Skeletal muscle tissue (tissue), 4 donors: ENCODE data around the gene ZNF649. TPM values are rescaled to one million over a fixed set of nuclear protein-coding genes. Genes with fewer than 3 reads are reported as not detected.

Source experiments
- H3K27ac ChIP-seq: one replicate; pipeline ENCODE4 v1.7.0; 2013; ENCODE audit warnings: mild to moderate bottlenecking, low read depth, low read length, inconsistent platforms
- H3K27me3 ChIP-seq, 3 donors: one replicate each; pipeline ENCODE4 v1.7.0; 2013; ENCODE audit warnings: low read length in 3 of 3; ENCODE audit not compliant: control insufficient read depth in 3 of 3, insufficient read depth in 3 of 3
- H3K36me3 ChIP-seq, 3 donors: one replicate each; pipeline ENCODE4 v1.7.0; 2013; ENCODE audit warnings: low read length in 3 of 3; ENCODE audit not compliant: control insufficient read depth in 3 of 3, insufficient read depth in 3 of 3
- H3K4me1 ChIP-seq, 3 donors: one replicate each; pipeline ENCODE4 v1.7.0; 2013; ENCODE audit warnings: low read length in 3 of 3, mild to moderate bottlenecking in 3 of 3; ENCODE audit not compliant: control insufficient read depth in 3 of 3, insufficient read depth in 3 of 3
- H3K4me3 ChIP-seq, 3 donors: one replicate each; pipeline ENCODE4 v1.7.0; 2013; ENCODE audit warnings: low read length in 3 of 3
- H3K9ac ChIP-seq, 3 donors: one replicate each; pipeline ENCODE4 v1.7.0; 2013; ENCODE audit warnings: low read length in 3 of 3, mild to moderate bottlenecking in 3 of 3, moderate library complexity in 2 of 3, low read depth in 1 of 3
- H3K9me3 ChIP-seq, 3 donors: one replicate each; pipeline ENCODE4 v1.7.0; 2013; ENCODE audit warnings: low read length in 3 of 3; ENCODE audit not compliant: control insufficient read depth in 3 of 3
- total RNA-seq: library from RNA; depleted of rRNA; stranded (reverse); fragments of >200 nt; gene quantifications from one replicate; pipeline ENCODE4 v1.2.3, GENCODE V29; 2014
- donor health status: Osteomylitis.

ZNF649 gene
- 15.7 TPM for total RNA-seq

DNA sequence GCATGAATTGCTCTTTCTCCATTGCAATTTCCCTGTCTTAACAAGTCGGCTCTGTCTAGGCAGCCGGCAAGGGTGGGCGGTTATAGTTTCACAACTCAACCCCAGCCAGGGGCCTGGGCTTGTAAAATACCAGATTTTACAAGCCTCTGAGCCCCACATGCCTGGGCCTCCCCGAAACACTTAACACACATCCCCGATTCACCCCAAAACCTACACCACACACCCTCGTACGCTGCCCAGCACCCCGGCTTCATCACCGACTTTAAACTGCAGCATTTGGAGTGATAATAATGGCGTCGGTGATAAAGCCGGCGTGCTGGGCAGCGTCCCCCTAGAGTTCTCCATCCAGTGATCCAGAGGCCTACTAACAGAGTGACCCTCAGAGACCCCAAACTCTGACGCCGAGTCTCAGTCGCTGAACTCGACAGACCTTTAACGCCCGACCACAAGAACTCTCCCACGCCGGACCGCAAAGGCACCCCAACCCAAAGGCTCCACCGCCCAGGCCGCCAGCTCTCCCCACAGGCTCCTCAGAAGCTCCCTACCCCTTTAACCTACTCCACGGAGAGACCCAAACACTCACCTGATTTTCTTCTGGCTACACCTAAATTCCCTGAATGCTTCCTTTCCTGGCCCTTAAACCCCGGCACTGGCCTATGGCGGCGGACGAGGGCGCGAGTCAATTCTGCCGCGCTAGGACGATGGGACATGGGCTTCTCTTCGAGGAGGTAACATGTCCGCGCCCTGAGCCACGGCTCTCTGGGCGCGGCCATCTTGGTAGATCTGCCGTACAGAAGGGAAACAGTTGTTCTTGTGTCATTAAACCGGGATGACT, at the start of gene ZNF649:
Gene ZNF649 (minus strand): TSS at position 687 of the 835 bp plus-strand sequence. CDS start 4,910 bp downstream, outside the sequence.
- Histone ChIP-seq H3K4me3 (peak within 1 kb of the TSS; percentile 92 to 96 (median 94)), H3K27me3 (peaks cover 0 to 3% (median 3%) of the 10 kb centered on the region in 3 donors), H3K4me1 (peaks cover 5 to 6% (median 5%) of the 10 kb centered on the region in 3 donors), H3K36me3 (peaks cover 12 to 18% (median 12%) of the 10 kb centered on the region in 3 donors), H3K9ac (peak within 1 kb of the TSS; percentile 95 to 96 (median 96)), H3K27ac (peak within 1 kb of the TSS; percentile 84), H3K9me3 (peaks cover 9 to 21% (median 13%) of the 10 kb centered on the region in 3 donors)

DNA sequence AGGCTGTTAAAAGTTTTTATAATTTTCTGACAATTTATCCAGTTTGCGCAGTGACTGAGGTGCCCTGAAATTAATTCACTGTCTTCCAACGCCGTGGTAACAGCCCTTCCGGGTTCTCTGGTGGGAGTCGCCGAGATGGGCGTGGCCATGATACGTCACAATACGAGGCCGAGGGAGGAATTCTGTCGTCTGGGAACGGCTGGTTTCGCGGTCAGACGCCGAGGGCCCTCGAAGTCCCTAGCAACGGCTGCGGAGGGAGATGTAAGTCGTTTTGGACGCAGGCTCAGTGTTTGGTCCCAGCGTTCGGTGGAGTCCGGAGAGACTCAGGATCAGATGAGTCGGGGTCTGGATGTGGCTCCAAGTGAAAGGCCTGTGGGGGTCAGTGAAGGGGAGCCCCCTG, 44.2 kb upstream of the ZNF649 start:
- Histone ChIP-seq H3K27ac (no peak overlapping the region), H3K9ac (no peak overlapping the region), H3K4me1 (no peaks in the 10 kb centered on the region), H3K9me3 (peaks cover 30 to 55% (median 44%) of the 10 kb centered on the region in 3 donors), H3K4me3 (peak overlapping the region in 1 of 3 donors; percentile 19), H3K27me3 (no peaks in the 10 kb centered on the region), H3K36me3 (peaks cover 18 to 22% (median 19%) of the 10 kb centered on the region in 3 donors)

DNA sequence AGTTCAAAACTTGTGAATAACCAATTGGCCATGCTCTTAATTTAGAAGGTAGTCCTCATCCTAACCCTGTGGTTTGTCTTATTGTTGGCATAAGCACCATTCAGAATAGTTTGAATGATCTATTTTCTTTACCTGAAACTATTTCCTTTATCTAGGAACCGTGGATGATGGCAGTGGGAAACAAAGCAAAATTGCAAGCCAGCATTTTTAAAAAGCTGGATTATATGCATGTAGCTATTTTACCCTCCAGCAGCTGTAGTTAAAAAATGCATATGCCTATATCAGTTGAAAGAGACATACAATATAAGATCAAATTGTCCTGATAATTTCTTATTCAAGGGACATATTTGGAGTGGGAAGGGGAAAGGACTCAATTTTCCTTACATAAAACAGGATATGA, 41.8 kb upstream of the ZNF649 start:
- no peaks in the 10 kb centered on the region for H3K4me1 ChIP-seq
- peaks cover 41 to 44% (median 43%) of the 10 kb centered on the region in 3 donors for H3K36me3 ChIP-seq
- H3K27ac ChIP-seq: no peak overlapping the region
- peaks cover 37 to 64% (median 51%) of the 10 kb centered on the region in 3 donors for H3K9me3 ChIP-seq
- H3K27me3 ChIP-seq: no peaks in the 10 kb centered on the region
- no peak overlapping the region for H3K9ac ChIP-seq
- no peak overlapping the region for H3K4me3 ChIP-seq

DNA sequence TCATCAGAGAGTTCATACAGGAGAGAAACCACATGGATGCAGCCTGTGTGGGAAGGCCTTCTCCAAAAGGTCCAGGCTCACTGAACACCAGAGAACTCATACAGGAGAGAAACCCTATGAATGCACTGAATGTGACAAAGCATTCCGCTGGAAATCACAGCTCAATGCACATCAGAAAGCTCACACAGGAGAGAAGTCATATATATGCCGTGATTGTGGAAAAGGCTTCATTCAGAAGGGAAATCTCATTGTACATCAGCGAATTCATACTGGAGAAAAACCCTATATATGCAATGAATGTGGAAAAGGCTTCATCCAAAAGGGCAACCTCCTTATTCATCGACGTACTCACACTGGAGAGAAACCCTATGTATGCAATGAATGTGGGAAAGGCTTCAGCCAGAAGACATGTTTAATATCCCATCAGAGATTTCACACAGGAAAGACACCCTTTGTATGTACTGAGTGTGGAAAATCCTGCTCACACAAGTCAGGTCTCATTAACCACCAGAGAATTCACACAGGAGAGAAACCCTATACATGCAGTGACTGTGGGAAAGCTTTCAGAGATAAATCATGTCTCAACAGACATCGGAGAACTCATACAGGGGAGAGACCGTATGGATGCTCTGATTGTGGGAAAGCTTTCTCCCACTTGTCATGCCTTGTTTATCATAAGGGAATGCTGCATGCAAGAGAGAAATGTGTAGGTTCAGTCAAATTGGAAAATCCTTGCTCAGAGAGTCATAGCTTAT, 40.2 kb upstream of the ZNF649 start:
- no peak overlapping the region for H3K27ac ChIP-seq
- peaks cover 34 to 69% (median 52%) of the 10 kb centered on the region in 3 donors for H3K9me3 ChIP-seq
- no peak overlapping the region for H3K9ac ChIP-seq
- no peaks in the 10 kb centered on the region for H3K4me1 ChIP-seq
- no peaks in the 10 kb centered on the region for H3K27me3 ChIP-seq
- peaks cover 57 to 60% (median 59%) of the 10 kb centered on the region in 3 donors for H3K36me3 ChIP-seq
- peak overlapping the region in 1 of 3 donors; percentile 39 for H3K4me3 ChIP-seq

DNA sequence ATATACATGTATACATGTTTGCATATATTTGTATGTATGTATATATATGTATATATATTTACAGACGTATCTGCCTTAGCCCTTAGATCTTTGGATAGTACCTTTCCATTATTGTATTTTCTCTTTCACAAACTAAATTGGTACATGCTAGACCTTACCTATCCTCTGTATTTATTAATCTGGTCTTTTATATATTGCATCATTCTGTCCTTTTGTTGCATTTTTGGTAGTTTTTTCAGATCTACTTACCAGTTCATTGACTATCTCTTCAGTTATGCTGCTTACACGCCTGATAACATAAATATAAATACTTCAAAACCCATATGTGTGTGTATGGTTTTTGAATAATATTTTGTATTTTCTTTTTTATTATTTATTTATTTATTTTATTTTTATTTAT, 34.1 kb upstream of the ZNF649 start:
- Histone ChIP-seq H3K9me3 (peaks cover 19 to 48% (median 19%) of the 10 kb centered on the region in 3 donors), H3K4me3 (no peak overlapping the region), H3K36me3 (peaks cover 72 to 90% (median 89%) of the 10 kb centered on the region in 3 donors), H3K27ac (no peak overlapping the region), H3K4me1 (no peaks in the 10 kb centered on the region), H3K9ac (no peak overlapping the region), H3K27me3 (no peaks in the 10 kb centered on the region)

DNA sequence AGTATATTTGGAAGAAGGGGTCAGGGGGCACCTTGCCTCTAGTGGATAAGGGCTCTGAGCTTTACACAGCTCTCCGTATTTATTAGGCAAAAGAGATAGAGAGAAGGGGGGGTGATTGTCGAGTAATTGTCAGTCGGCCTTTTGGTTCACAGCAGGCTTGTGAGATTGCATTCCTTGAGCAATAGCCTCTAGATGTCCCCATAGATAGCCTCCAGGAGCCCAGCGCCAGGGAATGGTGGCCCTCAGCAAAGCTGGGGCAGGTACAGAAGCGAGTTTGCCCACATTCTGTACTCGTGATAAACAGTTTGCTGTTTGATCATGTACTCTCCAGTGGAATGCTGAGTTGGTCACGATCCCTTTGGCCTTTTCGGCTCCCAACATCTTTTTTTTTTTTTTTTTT, 27.1 kb upstream of the ZNF649 start:
- H3K27me3 ChIP-seq: no peaks in the 10 kb centered on the region
- no peak overlapping the region for H3K27ac ChIP-seq
- H3K4me1 ChIP-seq: peaks cover 8 to 15% (median 9%) of the 10 kb centered on the region in 3 donors
- H3K4me3 ChIP-seq: no peak overlapping the region
- H3K9me3 ChIP-seq: peaks cover 3 to 16% (median 13%) of the 10 kb centered on the region in 3 donors
- H3K9ac ChIP-seq: no peak overlapping the region
- peaks cover 46 to 58% (median 48%) of the 10 kb centered on the region in 3 donors for H3K36me3 ChIP-seq

DNA sequence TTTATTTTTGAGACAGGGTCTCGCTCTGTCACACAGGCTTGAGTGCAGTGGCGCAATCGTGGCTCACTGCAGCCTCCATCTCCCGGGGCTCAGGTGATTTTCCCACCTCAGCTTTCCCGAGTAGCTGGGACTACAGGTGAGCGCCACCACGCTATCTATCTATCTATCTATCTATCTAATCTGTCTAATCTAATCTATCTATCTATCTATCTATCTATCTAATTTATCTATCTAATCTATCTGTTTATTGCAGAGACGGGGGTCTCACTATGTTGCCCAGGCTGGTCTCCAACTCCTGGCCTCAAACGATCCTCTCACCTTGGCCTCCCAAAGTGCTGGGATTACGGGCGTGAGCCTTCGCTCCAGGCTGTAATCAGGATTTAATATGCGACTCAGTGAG, 23.0 kb upstream of the ZNF649 start:
- peak overlapping the region; percentile 84 to 100 (median 95) for H3K4me3 ChIP-seq
- H3K27me3 ChIP-seq: no peaks in the 10 kb centered on the region
- H3K9me3 ChIP-seq: peaks cover 2 to 15% (median 15%) of the 10 kb centered on the region in 3 donors
- H3K9ac ChIP-seq: peak overlapping the region; percentile 90 to 94 (median 93)
- H3K27ac ChIP-seq: no peak overlapping the region
- H3K4me1 ChIP-seq: peaks cover 8 to 15% (median 13%) of the 10 kb centered on the region in 3 donors
- peaks cover 21 to 25% (median 23%) of the 10 kb centered on the region in 3 donors for H3K36me3 ChIP-seq

DNA sequence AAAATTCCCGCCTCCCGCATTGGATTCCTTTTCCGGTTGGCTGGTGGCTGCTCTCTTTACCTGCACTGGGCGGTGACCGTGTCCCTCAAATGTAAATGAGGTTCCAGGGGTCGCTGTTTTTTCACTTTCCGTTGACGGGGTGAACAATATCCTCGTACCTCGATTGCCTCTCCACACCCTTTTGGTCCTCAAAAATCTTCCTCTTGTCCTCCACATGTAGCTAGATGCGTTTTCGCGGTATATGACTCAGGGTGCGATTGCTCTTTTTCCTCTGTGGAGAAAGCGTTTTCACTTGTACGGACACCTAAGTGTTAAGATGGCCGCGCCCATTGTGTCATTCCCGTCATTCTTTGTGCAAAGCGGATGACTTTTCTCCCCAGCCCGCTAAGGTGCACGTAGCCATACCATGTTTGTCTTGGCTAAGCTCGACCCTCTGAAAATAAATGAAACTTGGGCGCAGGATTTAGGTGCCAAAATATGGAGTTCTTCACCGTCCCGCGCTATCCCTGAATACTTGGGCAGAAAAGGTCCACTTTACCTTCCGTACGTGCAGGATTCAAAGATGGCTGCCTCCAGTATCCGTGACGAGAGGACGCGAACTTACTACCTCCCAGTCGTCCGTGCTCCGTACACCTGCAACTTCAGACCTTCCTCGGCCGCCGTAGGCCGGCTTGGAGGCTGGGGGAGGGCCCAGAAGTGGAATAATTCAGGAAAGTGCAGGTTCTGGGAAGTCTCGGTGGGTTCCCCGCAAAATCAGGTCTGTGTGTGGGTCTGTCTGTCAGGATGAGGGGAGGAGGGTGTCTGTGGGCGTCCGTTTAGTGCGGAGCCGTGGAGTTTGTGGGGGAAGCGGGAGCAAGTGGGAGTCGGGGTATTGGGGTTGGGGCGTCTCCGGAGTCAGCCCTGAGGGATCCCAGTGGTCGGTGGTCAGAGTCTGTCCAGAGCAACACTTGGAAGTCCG, 22.2 kb upstream of the ZNF649 start, which contains the start of gene ZNF613:
Gene ZNF613 (plus strand): TSS at position 689 of the 958 bp plus-strand sequence. CDS start 8,749 bp downstream, outside the sequence.
- Histone ChIP-seq H3K4me3 (peak within 1 kb of the TSS; percentile 84 to 100 (median 95)), H3K36me3 (peaks cover 17 to 21% (median 19%) of the 10 kb centered on the region in 3 donors), H3K27me3 (no peaks in the 10 kb centered on the region), H3K4me1 (peaks cover 8 to 15% (median 13%) of the 10 kb centered on the region in 3 donors), H3K9me3 (peaks cover 7 to 18% (median 17%) of the 10 kb centered on the region in 3 donors), H3K9ac (peak within 1 kb of the TSS; percentile 90 to 94 (median 93)), H3K27ac (peak within 1 kb of the TSS; percentile 75)

DNA sequence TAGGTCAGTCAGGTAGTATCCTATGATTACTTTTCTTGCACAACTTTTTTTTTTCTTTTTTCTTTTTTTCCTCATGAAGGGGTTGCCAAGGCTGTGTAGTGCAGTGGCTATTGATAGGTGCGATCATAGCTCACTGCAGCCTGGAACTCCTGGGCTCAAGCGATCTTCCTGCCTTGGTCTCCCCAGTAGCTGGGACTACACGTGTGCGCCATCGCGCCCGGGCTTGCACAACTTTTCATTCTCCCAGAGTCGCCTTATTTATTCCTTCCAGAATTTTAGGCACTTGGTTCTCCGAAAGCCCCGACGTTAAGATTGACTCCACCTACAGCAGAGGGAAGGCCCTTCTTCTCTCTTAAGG, 21.6 kb upstream of the ZNF649 start:
- H3K4me3 ChIP-seq: peak overlapping the region; percentile 84 to 100 (median 95)
- H3K9me3 ChIP-seq: peaks cover 12 to 23% (median 19%) of the 10 kb centered on the region in 3 donors
- peaks cover 12 to 17% (median 16%) of the 10 kb centered on the region in 3 donors for H3K36me3 ChIP-seq
- H3K27me3 ChIP-seq: no peaks in the 10 kb centered on the region
- H3K27ac ChIP-seq: peak overlapping the region; percentile 75
- peak overlapping the region; percentile 90 to 94 (median 93) for H3K9ac ChIP-seq
- H3K4me1 ChIP-seq: peaks cover 8 to 15% (median 13%) of the 10 kb centered on the region in 3 donors
